Measurements from ENCODE around the gene TNS1. TPM values are rescaled to one million over a fixed set of nuclear protein-coding genes. Genes with fewer than 3 reads are reported as not detected.
A peak's percentile ranks its signal among the peaks of the same experiment; 100 is the strongest.

TNS1 gene
- total RNA-seq, 1 donor = 39.0 TPM

DNA sequence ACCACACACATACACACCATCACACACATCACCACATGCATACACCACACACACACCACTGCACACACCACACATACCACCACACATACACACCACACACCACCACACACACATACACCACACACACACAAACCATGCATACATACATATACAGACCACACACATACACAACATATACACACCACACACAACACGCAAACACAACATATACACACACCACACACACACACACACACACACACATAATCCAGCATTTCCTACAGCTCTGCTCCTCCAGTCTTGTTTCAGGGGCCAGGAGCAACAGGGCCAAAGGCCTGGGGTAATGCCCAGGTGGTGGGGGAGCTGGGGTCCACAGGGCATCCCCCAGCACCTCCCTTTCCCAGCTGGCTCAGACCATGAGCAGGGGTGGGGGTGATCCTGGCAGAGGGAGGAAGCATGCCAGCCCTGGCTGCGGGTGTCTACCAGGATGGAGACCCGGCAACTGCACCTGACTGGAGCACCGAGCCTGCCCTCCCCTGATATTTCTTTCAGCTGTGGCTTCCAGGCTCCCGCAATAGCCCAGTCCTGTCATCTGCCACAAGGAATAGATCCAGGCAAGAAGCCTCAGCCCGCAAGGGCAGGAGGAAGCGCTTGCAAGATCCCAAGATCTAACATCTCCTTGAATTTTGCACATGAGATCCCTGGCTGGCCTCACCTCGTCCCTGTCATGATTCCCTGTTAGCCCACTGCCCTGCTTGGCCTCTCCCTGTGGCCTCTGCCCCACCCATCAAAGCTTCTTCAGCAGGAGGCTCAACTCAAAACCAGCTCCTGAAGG, 196.9 kb downstream of the TNS1 start:
- no peak for DNase-seq (ENCODE audit: low read depth in 2 of 3, low spot score in 2 of 3)

DNA sequence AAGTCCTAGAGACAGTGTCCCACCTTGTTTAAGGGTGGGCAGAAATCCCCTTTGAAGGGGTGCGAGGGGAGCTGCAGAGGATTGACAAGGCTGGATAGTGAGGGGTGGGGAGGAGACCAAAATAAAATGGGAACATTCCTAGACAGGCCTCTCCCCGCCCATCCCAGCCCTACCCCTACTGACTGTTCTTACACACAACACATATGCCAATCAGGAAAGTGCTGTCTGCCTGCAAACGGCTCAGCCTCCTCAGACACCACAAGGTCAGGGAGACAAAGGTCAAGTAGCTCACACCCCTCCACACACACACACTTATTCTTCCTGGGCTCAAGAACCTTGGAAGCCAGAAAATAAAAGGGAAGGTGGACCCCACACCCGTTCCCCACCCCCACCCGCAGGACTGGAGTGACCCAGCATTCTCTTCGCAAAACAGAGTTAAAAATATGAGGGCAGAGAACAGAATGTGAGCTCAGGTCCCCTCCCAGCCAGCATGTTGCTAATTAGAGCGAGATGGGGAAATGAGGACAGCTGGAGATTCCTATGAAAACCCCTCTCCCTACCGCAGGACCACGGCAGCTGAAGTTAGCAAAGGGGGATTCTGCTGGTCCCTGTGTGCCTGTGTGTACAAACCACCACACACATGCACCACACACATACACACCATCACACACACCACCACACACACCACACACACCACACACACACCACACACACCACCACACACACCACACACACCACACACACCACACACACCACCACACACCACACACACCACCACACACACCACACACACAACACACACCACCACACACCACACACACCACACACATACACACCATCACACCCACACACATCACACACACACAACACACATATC, 197.8 kb downstream of the TNS1 start:
- no peak for DNase-seq (ENCODE audit: low read depth in 2 of 3, low spot score in 2 of 3)

DNA sequence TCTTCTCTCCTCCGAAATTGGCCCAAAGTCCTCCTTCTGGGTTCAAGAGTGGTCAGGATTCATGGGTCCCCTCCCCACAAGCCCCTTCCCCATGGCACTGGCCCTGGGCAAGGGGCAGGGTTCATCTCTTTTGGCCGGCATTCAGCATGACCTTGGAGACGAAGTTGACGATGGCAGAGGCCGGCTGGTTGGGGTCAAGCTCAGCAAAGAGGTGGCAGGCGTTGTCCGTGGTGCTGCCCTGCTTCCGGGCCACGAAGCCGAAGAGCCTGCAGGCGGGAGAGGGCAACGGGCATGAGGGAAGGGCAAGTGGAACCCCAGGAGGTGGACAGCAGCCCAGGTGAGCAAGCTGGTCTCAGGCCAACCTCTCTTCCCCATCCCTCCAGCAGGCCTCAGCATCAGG, 198.5 kb downstream of the TNS1 start:
- DNase-seq (ENCODE audit: low read depth in 2 of 3, low spot score in 2 of 3) = no peak

DNA sequence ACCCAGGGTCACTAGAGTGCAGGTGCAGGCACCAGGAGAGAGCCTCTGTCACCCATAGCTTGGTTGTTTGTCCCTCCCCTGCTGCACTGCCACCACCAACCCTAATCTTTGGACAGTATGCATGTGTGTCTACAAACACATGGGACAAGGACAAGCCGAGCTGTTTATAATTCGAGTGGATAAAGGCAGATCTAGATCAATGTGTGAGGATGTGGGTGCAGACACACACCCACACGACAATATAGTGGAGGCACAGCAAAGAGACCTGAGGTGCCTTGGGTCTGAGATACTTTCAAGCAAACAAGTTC, 199.2 kb downstream of the TNS1 start:
- no peak for DNase-seq (ENCODE audit: low read depth in 2 of 3, low spot score in 2 of 3)

DNA sequence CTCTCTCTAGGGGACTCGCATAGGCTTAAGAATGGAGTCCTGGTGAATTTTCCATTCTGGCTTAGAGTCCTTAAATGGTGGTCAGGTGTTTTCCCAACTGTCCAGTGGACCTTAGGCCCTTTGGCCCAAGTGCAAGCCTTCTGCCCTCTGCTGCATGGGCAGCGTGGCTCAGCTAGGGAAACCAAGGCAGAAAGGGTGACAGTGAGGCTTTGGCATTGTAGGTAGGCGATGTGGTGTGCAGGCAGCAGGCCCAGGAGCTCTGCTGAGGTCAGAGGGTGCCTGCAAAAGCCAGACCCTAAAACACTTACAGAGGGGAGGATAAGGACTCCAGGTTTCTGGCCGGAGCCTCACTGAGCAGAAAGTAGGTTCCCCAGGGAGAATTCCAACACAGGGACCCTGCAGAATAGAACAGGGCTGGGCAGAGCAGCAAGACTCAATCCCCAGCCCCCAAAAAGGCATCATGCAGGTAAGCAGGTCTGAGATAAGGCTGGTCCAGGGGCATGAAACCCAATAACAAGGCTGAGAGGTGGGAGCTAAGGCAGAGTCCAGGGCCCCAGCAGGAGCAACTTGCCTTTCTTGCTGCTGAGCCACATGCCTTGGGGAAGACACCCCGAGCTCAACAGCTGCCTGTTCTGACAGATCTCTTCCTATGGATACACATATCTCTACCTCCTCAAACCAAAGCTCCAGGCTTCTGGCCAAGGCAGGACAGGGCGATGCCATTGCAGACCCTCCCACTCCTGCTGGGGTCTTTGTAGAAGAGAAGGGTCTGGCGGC, 199.7 kb downstream of the TNS1 start:
- no peak for DNase-seq (ENCODE audit: low read depth in 2 of 3, low spot score in 2 of 3)

DNA sequence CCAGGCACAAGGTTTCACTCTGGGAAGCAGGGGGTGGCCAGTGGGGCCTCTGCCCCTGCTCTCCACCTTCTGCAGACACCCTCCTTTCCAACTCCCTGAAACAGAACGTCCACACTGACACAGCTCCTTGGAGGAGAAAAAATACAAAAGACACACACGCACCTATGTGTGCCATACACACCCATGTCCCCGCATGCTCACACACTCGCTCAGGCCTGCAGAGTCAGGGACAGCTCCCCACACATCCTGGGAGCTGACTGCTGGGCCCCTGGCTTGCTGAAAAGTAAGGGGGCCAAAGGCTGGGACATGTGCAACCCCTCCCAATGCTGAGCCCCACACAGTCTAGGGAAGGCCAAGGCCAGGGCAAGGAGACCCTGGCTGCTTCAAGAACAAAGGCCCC, 200.5 kb downstream of the TNS1 start:
- no peak for DNase-seq (ENCODE audit: low read depth in 2 of 3, low spot score in 2 of 3)

DNA sequence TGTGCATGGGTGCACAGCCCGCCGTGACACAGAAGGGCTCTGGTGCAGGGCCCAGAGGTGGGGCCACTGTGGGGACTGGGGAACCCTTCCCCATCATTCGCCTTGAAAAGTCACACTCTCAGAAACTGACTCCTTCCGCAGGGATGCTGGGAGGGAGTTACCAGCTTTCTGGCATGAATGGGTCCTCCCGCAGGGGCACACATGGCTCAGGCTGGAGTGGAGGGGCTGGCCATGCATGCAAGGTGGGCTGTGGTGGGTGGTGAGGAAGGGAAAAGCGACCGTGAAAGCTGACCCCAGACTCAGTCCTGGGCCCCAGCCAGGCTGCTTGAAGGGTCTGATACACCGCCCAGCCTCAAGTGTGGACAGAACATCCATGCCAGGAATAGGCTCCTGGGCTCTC, 201.1 kb downstream of the TNS1 start:
- DNase-seq (ENCODE audit: low read depth in 2 of 3, low spot score in 2 of 3) = no peak

DNA sequence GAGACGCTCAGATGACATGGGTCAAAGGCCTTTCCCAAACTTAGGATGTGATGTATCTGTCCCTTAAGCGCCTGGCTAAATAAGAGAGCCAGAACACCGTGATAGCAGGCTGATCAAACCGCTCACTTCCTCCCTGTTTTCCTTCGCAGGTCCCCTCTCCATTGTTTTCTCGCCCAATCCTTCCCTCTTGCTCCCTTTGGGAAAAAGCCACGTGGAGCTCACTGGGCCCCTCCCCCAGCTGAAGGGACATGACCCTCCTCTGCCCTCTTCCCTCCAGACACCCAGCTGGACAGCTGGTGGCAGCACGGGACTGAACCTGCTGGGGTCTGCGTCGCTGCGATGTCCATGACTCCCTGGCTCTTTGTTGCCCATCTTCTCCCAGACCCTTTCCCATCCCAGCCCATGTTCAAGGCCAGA, 201.7 kb downstream of the TNS1 start:
- DNase-seq (ENCODE audit: low read depth in 2 of 3, low spot score in 2 of 3) = no peak

DNA sequence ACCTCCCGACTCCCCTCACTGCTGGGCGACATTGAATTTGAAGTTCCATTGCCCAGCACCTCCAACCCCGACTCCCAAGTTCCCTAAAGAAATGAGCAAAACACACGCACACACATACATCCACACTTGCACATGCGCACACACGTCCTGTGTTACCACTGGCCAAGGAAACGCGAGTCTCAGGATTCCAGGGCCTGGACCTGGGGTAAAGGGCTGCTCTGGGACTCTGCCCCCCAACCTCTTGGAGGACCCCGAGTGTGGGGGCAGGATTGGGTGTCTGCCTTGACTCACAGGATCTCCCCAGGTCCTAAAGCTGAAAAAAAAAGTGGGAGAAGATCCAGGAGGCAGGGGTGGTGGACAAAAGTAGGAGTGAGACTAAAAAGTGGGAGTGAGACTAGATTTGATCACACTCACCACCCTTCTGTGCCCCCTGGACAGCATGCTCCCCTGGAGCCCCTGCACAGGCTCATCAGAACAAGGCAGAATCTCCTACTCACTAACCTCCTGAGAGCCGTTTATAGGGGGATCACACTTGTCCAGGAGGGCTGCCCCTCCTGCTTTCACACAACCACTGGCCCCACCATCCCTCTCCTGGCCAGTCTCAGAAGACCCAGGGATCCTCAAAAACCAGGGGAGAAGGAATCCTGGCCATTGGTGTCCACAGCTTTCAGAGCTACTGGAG, 202.2 kb downstream of the TNS1 start:
- no peak for DNase-seq (ENCODE audit: low read depth in 2 of 3, low spot score in 2 of 3)

DNA sequence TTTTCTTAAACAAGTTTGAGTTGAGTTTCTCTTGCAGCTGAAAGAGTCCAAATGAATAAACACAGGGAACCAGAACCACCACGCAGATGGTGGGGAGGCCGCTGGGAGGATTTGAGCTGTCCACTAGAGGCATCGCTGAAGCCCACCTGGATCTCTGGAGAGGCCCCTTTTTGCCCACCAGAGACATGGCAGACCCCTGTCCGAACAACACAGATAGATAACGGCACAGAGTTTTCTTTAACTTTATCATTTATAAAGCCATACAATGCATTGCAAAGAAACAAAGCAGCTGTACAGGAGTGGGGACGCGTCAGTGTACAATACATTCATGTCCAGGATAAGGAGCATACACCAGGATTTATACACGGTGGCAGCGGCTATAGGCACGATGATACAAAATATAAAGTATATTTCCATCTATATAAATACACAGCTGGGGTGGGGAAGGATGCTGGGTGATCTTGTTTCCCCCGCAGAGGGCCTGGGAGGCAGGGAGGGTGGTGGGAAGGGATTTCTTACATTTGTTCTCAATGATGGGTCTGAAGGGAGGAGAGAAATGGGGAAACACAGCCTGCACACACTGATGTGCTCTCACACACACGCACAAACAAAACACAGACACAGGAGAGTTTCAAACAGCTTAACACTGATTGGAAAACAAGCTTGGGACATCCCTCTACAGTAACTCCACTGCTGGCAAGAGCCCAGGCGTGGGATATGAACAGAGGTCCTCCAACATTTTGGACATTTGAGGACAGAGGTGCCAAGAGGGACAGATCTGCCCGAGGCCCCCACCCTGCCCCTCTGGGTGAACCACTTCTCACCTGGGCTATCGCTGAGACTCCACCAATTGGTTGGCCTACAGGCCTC, 203.0 kb downstream of the TNS1 start:
- DNase-seq (ENCODE audit: low read depth in 2 of 3, low spot score in 2 of 3) = no peak

DNA sequence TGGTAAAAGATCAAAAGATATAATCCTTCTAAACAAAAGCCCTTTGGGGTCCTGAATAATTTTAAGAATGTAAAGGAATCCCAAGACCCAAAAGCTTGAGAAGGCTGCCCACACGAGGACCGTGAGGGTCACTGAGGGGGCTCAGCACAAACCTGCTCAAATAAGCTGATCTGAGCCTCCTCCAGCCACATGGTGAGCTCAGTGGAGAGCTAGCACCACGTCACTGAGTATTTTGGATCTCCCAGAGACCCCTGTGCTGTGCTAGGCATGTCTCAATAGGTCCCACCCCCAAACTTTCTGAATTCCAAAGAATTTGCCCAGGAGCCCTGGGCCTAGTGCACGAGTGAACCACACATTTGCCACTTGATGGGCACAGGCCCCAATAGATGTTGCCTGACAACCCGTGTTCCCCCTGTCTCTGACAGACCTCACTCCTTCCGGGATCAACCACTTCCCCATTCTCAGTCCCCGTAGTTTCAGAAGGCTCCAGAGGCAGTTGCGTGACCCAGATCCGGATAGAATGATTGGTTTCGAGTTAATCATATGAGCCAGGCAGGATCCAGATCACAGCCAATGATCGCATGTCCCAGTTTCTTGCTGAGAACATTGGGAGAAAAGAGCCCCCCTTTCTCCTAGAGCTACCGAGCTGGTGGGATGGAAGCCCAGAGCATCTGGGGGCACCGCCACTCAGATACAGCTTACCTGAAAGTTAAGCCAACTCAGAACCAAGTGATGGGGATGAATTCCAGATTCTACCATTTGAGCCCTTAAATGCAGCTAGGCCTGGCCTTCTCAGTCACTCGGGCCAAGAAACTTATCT, 203.8 kb downstream of the TNS1 start:
- DNase-seq (ENCODE audit: low read depth in 2 of 3, low spot score in 2 of 3) = peak in 2 of 3 donors; percentile 88 to 94

DNA sequence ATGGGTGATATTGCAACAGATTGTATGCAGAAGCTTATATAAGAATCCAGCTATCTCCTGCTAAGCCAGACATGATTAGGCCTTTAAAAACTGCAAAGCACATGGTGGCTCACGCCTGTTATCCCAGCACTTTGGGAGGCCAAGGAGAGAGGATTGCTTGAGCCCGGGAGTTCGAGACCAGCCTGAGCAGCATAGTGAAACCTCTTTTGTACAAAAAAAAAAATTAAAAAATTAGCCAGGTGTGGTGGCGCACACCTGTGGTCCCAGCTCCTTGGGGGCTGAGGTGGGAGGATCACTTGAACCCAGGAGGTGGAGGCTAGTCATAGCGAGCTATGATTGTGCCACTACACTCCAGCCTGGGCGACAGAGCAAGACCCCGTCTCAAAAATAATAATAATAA, 204.6 kb downstream of the TNS1 start:
- DNase-seq (ENCODE audit: low read depth in 2 of 3, low spot score in 2 of 3) = no peak

DNA sequence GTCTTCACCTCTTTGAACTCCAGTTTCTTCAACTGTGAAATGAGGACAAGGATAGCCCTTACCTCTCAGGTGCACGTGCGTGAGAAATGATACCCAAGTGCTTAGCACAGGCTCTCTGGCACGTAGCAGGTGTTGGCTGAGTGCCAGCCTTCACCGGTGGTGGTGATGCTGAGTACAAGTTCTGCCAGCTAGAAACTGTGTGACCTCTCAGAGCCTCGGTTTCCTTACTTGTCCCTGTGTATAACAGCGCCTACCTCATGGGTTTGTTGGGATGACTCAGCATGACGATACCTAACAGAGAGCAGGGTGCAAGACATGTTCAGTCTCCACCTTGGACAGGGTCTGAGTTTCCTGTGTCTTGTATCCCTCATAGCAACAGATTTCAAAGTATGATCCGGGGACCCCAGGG, 205.1 kb downstream of the TNS1 start:
- DNase-seq (ENCODE audit: low read depth in 2 of 3, low spot score in 2 of 3) = peak in 1 of 3 donors; percentile 18

DNA sequence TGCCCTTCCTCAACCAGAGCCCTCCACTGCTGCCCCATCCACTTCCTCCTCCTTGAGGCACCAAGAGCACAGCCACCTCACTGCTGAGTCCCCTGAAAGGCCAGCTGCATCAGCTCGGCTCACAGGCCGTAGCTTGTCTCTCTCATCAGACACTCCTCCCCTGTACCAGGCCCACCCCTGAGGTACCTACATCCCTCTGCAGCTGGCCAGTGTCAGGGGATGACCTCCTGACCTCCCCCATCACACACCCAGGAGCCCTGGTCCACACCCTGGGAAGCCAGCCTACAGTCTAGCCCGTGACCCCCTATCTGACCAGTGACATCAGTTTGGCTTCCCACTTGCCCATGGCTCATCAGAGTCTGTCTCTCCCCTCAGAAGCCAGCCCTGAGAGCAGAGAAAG, 205.6 kb downstream of the TNS1 start:
- peak in 1 of 3 donors; percentile 16 for DNase-seq (ENCODE audit: low read depth in 2 of 3, low spot score in 2 of 3)

DNA sequence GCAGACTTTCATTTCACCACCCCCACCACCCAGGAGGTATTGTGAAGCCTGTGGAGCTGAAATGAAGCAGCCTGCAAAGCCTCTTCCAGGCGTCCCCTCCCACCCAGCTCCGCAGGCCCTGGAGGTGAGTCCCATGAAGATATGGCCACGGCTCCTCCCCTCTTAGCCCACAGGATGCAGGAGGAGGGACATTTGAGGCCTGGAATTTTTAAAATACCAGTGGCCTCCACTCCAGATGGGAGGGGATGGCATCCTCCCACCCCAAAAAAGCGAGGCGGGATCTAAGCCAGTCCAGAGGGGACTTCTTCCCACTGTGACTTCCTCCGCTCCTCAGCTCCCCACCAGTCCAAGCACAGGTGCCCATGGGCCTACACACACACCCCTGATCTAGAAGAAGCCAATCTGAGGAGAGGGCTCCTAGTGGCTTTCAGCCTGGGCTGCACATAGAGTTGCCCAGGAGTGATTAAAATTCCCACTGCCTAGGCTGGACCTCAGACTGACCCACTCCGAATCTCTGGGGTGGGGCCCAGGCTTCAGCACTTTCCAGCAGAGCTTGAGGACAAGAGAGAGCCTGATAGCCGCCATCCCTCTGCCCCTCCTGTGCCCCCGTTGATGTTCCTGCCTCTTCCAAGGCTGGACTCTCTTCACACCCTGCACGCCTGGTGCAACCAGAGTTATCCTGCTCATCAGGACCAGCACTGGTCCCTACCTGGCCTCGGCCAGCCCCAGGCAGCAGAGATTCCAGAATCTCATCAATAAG, 206.9 kb downstream of the TNS1 start:
- DNase-seq (ENCODE audit: low read depth in 2 of 3, low spot score in 2 of 3) = no peak

DNA sequence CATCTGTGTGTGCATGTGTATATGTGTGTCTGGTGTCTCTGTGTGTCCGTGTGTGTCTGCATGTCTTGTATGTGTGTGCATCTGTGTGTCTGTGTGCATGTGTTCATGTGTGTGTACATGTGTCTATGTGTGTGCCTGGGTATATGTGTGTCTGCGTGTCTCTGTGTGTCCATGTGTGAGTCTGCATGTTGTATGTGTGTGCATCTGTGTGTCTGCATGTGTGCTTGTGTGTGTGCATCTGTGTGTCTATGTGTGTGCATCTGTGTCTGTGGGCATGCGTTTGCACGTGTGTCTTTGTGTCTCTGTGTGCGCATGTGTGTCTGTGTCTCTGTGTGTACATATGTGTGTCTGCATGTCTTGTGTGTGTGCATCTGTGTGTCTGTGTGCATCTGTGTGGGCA, 207.7 kb downstream of the TNS1 start:
- DNase-seq (ENCODE audit: low read depth in 2 of 3, low spot score in 2 of 3) = no peak

DNA sequence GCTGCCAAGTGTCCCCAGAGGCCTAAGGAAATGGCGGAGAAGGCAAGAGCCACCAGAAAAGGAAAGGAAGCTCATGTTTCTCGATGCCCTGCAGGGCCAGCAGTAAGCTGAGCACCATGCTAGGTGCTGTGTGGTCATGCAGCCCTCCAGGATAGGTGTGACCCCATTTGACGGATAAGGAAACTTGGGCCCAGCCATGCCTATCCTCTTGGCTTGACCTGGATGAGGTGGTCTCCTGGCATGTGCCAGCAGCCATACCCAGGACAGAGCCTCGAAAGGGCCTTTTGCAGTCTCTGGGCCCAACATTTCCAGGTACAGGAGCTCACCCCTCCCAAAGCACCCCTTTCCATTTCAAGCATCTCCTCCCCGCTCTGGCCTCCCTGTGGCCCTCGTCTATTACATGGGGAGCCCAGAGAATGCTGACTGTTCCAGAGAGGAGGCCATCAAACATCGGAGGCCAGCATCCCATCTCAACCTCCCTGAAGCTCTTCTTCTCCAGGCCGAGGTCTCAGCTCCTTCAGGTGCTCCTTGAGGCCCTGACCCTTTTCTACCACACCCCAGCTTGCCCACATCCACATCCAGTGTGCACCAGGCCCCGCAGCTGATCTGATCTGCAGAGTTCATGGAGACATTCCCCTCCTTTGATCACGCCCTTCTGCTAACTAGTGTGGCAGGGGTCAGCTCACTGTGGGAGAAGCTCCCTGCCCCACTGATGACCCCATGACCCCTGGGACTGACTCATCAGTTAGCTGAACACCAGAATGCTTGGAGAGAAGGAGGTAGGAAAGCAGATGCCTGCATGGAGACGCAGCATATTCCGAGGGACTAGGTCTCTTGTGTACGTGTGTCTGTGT, 208.4 kb downstream of the TNS1 start:
- DNase-seq (ENCODE audit: low read depth in 2 of 3, low spot score in 2 of 3) = no peak

Measured in hematopoietic multipotent progenitor cell (in vitro differentiated cells).